ENCODE data around the gene SLC11A2.
"Not testable (repeated sequence)": the region's sequence is repeated elsewhere in the genome, so short reads cannot be mapped to it uniquely, and the experiment has no call there.

SLC11A2 gene

DNA sequence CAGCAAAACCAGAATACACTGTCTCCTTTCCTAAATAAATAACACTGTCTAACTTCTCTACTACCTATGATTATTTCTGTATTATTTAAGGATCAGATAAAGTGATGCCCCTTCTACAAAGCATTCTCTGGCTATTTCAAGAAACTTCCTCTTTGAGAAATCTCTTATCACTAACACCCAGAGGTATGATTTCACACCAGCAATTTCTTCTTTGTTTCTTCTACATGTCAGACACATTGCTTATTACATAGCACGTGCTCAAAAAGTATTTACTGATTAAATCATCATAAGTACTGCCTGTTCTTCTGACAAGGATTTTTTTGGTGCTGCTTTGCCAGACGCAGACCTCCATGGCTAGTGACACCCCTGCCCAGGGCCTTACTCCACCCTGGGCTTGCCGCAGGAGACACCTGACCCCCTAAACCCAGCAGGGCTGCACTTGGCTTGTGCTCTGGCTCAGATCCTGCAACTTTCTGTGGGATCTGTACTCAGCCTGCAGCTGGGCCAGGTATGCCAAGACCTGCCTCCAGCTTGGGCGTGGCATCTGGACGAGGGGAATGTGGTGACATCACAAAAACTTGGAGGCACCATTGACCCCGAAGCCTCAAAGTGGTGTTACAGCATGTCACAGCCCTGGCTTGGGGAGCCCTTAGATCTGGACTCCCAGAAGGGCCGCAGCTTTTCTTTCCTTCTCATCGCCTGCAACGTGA lies 89.2 kb downstream of the SLC11A2 start:
- DNase-seq = no peak

DNA sequence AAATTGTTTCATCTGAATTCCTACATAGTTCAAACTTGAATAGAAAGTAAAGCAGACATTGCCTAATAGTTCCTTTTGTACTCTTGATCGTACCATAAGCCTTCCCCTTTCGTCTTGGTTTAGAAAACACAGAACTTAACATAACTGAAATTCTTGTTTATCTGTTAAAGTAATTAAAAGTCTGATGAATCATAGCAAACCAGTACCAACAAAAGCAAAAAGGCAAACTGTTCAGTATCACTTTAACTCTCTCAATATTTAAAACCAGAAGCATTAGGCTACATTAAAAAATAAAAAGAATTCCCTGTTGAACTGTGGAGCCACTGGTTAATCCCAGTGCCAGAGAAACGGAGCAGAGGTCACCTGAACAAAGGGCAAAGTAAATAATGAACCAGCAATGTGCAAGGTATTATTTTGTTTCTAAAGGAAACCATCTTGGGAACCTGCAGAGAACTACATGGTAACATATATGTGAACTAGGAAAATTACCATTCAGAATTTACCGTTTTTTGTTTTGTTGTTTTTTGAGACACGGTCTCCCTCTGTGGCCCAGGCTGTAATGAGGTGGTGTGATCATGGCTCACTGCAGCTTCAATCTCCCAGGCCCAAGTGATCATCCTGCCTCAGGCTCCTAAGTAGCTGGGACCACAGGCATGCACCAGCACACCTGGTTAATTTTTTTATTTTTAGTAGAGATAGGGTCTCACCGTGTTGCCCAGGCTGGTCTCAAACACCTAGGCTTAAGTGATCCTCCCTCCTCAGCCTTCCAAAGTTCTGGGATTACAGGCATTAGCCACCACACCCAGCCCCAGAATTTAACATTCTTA lies 91.0 kb downstream of the SLC11A2 start:
- no peak for DNase-seq

DNA sequence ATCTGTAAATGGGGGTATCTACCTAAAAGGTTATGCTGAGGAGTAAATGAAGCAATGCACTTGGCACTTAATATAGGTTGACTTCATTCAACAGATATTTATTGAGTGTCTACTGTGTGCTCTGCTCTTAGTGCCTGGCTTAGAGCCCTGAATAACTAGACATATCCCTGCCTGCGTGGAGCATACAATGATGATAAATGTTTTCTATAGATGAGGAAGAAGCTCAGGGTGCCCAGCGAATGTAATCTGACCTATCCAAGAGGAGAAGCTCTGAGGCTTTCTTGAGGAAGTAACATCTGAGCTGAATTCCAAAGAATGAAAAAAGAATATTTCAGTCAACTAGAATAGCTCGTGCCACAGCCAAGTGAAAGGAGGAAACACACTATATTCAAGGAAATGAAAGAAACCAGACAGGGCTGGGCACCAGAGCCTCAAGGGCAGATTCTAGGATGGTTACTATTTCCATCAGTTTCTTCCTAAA lies 91.8 kb downstream of the SLC11A2 start:
- DNase-seq = no peak

DNA sequence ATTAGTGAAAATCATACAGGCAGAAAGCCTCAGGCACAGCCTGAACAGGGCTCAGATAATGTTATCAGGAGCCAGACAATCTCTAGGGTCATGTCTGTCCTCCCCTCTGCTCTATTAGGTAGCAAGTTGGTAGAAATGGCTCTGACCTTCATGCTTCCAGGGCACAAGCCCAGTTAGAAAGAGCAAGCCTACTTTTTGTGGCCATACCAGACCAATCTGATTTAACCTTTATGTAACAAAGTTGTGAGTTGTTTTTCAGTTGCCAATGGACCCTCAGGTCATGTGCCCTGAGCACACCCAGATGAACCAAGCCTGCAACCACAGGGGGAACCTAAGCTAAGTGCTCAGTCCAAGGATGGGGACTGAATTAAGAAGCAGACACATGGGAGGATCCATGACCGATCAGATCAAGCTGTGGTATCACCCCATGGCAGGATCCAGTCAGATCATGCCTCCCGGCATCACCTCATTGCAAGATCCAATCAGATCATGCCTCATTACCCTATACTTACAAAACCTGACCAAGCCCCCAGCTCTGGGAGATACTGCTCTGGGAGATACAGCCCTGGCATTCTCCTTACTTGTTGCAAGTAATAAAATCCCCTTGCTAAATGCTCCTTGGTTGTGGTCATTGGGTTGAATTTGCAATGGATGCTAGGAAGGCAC lies 92.6 kb downstream of the SLC11A2 start:
- DNase-seq = no peak

DNA sequence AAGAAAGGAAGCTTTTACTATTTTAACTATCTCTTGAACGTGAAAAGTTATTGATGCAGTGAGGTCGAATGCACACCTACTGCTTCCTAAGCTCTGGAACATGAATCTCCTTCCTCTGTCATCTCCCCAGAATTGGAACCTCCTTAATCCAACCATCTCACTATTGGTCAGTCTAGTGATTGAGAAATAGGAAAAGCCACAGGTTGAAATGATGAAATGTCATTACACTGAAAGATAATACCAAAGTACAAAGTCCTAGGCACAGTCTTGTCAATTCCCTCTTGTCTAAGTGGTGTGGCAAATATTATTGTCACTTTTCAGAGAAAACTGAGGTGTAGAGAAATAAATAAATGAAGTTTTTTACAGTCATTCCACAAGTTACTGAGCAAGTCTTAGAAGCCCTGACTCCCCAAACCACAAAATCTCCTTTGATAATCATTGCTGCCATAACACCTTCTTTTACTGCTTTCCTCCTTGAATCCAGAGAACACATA lies 93.3 kb downstream of the SLC11A2 start:
- DNase-seq = no peak

DNA sequence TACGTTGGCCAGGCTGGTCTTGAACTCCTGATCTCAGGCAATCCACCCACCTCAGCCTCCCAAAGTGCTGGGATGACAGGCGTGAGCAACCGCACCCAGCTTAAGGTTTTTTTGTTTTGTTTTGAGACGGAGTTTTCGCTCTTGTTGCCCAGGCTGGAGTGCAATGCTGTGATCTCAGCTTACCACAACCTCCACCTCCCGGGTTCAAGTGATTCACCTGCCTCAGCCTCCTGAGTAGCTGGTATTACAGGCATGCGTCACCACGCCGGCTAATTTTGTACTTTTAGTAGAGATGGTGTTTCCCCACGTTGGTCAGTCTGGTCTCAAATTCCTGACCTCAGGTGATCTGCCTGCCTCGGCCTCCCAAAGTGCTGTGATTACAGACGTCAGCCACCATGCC lies 95.7 kb downstream of the SLC11A2 start:
- DNase-seq = not testable (repeated sequence)

DNA sequence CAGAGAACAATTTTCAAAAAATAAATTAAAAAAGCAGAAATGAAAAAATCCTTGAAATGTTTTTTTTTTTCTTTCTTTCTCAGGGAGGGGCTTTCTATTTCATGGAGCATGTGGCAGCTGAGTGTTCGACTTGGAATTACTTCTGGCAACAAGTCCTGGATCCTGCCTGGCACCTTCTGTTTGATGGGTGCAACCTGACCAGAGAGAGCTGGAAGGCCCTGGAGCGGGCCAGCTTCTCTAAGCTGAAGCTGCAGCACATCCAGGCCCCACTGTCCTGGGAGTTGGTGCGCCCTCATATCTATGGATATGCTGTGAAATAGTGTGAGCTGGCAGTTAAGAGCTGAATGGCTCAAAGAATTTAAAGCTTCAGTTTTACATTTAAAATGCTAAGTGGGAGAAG lies 96.4 kb downstream of the SLC11A2 start:
- DNase-seq = no peak

Measured in NCI-H1048 (cell line).